ENCODE data around the gene M6PR.

The M6PR gene

GRCh38 chr12:8980137-8980536 is 30.7 kb upstream of the M6PR start:
- no peak overlapping the region for H3K4me3 ChIP-seq (ENCODE audit: low read depth, low read length)
- no peak overlapping the region for H3K9ac ChIP-seq (ENCODE audit: low read length)
- no peaks in the 10 kb centered on the region for H3K27me3 ChIP-seq (ENCODE audit: control insufficient read depth, insufficient read depth, low read length)
- H3K9me3 ChIP-seq (ENCODE audit: control insufficient read depth, insufficient read depth, low read depth, low read length), result no peaks in the 10 kb centered on the region
- H3K4me1 ChIP-seq (ENCODE audit: control insufficient read depth, insufficient read depth, low read length), result no peaks in the 10 kb centered on the region
- no peaks in the 10 kb centered on the region for H3K36me3 ChIP-seq (ENCODE audit: control insufficient read depth, insufficient read depth, low read length)
- no peak overlapping the region for H3K27ac ChIP-seq (ENCODE audit: low read depth, low read length)

- H3K27ac ChIP-seq (ENCODE audit: low read depth, low read length), result no peak overlapping the region
Measured at GRCh38 chr12:8970432-8970831, 21.0 kb upstream of the M6PR start.

GRCh38 chr12:8969861-8970411 is 20.5 kb upstream of the M6PR start:
- peaks cover 19% of the 10 kb centered on the region for H3K9me3 ChIP-seq (ENCODE audit: control insufficient read depth, insufficient read depth, low read depth, low read length)
- no peak overlapping the region for H3K4me3 ChIP-seq (ENCODE audit: low read depth, low read length)
- no peaks in the 10 kb centered on the region for H3K27me3 ChIP-seq (ENCODE audit: control insufficient read depth, insufficient read depth, low read length)
- no peak overlapping the region for H3K27ac ChIP-seq (ENCODE audit: low read depth, low read length)
- H3K4me1 ChIP-seq (ENCODE audit: control insufficient read depth, insufficient read depth, low read length), result no peaks in the 10 kb centered on the region
- no peak overlapping the region for H3K9ac ChIP-seq (ENCODE audit: low read length)
- no peaks in the 10 kb centered on the region for H3K36me3 ChIP-seq (ENCODE audit: control insufficient read depth, insufficient read depth, low read length)

More at GRCh38 chr12:8970432-8970831, 21.0 kb upstream of the M6PR start:
- Histone ChIP-seq H3K9me3 (ENCODE audit: control insufficient read depth, insufficient read depth, low read depth, low read length) (peaks cover 19% of the 10 kb centered on the region), H3K36me3 (ENCODE audit: control insufficient read depth, insufficient read depth, low read length) (no peaks in the 10 kb centered on the region), H3K9ac (ENCODE audit: low read length) (no peak overlapping the region), H3K4me1 (ENCODE audit: control insufficient read depth, insufficient read depth, low read length) (no peaks in the 10 kb centered on the region), H3K4me3 (ENCODE audit: low read depth, low read length) (no peak overlapping the region), H3K27me3 (ENCODE audit: control insufficient read depth, insufficient read depth, low read length) (no peaks in the 10 kb centered on the region)

GRCh38 chr12:8968761-8969160 is 19.3 kb upstream of the M6PR start:
- no peaks in the 10 kb centered on the region for H3K27me3 ChIP-seq (ENCODE audit: control insufficient read depth, insufficient read depth, low read length)
- H3K9me3 ChIP-seq (ENCODE audit: control insufficient read depth, insufficient read depth, low read depth, low read length), result peaks cover 19% of the 10 kb centered on the region
- no peak overlapping the region for H3K9ac ChIP-seq (ENCODE audit: low read length)
- H3K4me1 ChIP-seq (ENCODE audit: control insufficient read depth, insufficient read depth, low read length), result no peaks in the 10 kb centered on the region
- H3K36me3 ChIP-seq (ENCODE audit: control insufficient read depth, insufficient read depth, low read length), result no peaks in the 10 kb centered on the region
- no peak overlapping the region for H3K27ac ChIP-seq (ENCODE audit: low read depth, low read length)
- no peak overlapping the region for H3K4me3 ChIP-seq (ENCODE audit: low read depth, low read length)

GRCh38 chr12:8960176-8960575 is 10.7 kb upstream of the M6PR start:
- Histone ChIP-seq H3K9me3 (ENCODE audit: control insufficient read depth, insufficient read depth, low read depth, low read length) (peaks cover 6% of the 10 kb centered on the region), H3K9ac (ENCODE audit: low read length) (no peak overlapping the region), H3K4me1 (ENCODE audit: control insufficient read depth, insufficient read depth, low read length) (no peaks in the 10 kb centered on the region), H3K4me3 (ENCODE audit: low read depth, low read length) (no peak overlapping the region), H3K27ac (ENCODE audit: low read depth, low read length) (no peak overlapping the region), H3K27me3 (ENCODE audit: control insufficient read depth, insufficient read depth, low read length) (no peaks in the 10 kb centered on the region), H3K36me3 (ENCODE audit: control insufficient read depth, insufficient read depth, low read length) (peaks cover 2% of the 10 kb centered on the region; the same call in 1 of the 2 replicates)

- Histone ChIP-seq H3K36me3 (ENCODE audit: control insufficient read depth, insufficient read depth, low read length) (peaks cover 6% of the 10 kb centered on the region; the same call in 1 of the 2 replicates), H3K9ac (ENCODE audit: low read length) (no peak overlapping the region)
Measured at GRCh38 chr12:8958066-8958465, 8.6 kb upstream of the M6PR start.

GRCh38 chr12:8957561-8957960 is 8.1 kb upstream of the M6PR start:
- no peak overlapping the region for H3K4me3 ChIP-seq (ENCODE audit: low read depth, low read length)
- H3K9ac ChIP-seq (ENCODE audit: low read length), result no peak overlapping the region
- no peak overlapping the region for H3K27ac ChIP-seq (ENCODE audit: low read depth, low read length)
- peaks cover 6% of the 10 kb centered on the region; the same call in 1 of the 2 replicates for H3K36me3 ChIP-seq (ENCODE audit: control insufficient read depth, insufficient read depth, low read length)
- H3K9me3 ChIP-seq (ENCODE audit: control insufficient read depth, insufficient read depth, low read depth, low read length), result peaks cover 20% of the 10 kb centered on the region
- no peaks in the 10 kb centered on the region for H3K27me3 ChIP-seq (ENCODE audit: control insufficient read depth, insufficient read depth, low read length)
- no peaks in the 10 kb centered on the region for H3K4me1 ChIP-seq (ENCODE audit: control insufficient read depth, insufficient read depth, low read length)

More at GRCh38 chr12:8958066-8958465, 8.6 kb upstream of the M6PR start:
- Histone ChIP-seq H3K9me3 (ENCODE audit: control insufficient read depth, insufficient read depth, low read depth, low read length) (peaks cover 15% of the 10 kb centered on the region), H3K27ac (ENCODE audit: low read depth, low read length) (no peak overlapping the region), H3K4me3 (ENCODE audit: low read depth, low read length) (no peak overlapping the region), H3K27me3 (ENCODE audit: control insufficient read depth, insufficient read depth, low read length) (no peaks in the 10 kb centered on the region), H3K4me1 (ENCODE audit: control insufficient read depth, insufficient read depth, low read length) (no peaks in the 10 kb centered on the region)

- Histone ChIP-seq H3K4me3 (ENCODE audit: low read depth, low read length) (no peak overlapping the region), H3K9ac (ENCODE audit: low read length) (no peak overlapping the region), H3K27me3 (ENCODE audit: control insufficient read depth, insufficient read depth, low read length) (no peaks in the 10 kb centered on the region), H3K4me1 (ENCODE audit: control insufficient read depth, insufficient read depth, low read length) (no peaks in the 10 kb centered on the region), H3K27ac (ENCODE audit: low read depth, low read length) (no peak overlapping the region), H3K36me3 (ENCODE audit: control insufficient read depth, insufficient read depth, low read length) (peaks cover 6% of the 10 kb centered on the region; the same call in 1 of the 2 replicates), H3K9me3 (ENCODE audit: control insufficient read depth, insufficient read depth, low read depth, low read length) (peaks cover 21% of the 10 kb centered on the region)
Measured at GRCh38 chr12:8956772-8957171, 7.3 kb upstream of the M6PR start.

- Histone ChIP-seq H3K27me3 (ENCODE audit: control insufficient read depth, insufficient read depth, low read length) (no peaks in the 10 kb centered on the region), H3K4me1 (ENCODE audit: control insufficient read depth, insufficient read depth, low read length) (no peaks in the 10 kb centered on the region), H3K9ac (ENCODE audit: low read length) (no peak overlapping the region), H3K4me3 (ENCODE audit: low read depth, low read length) (no peak overlapping the region), H3K9me3 (ENCODE audit: control insufficient read depth, insufficient read depth, low read depth, low read length) (peaks cover 21% of the 10 kb centered on the region), H3K27ac (ENCODE audit: low read depth, low read length) (no peak overlapping the region), H3K36me3 (ENCODE audit: control insufficient read depth, insufficient read depth, low read length) (peaks cover 6% of the 10 kb centered on the region; the same call in 1 of the 2 replicates)
Measured at GRCh38 chr12:8956073-8956472, 6.6 kb upstream of the M6PR start.

- Histone ChIP-seq H3K4me3 (ENCODE audit: low read depth, low read length) (no peak overlapping the region), H3K9me3 (ENCODE audit: control insufficient read depth, insufficient read depth, low read depth, low read length) (peaks cover 21% of the 10 kb centered on the region), H3K9ac (ENCODE audit: low read length) (no peak overlapping the region), H3K27ac (ENCODE audit: low read depth, low read length) (no peak overlapping the region), H3K4me1 (ENCODE audit: control insufficient read depth, insufficient read depth, low read length) (peaks cover 3% of the 10 kb centered on the region; the same call in 1 of the 2 replicates), H3K36me3 (ENCODE audit: control insufficient read depth, insufficient read depth, low read length) (peaks cover 6% of the 10 kb centered on the region; the same call in 1 of the 2 replicates), H3K27me3 (ENCODE audit: control insufficient read depth, insufficient read depth, low read length) (no peaks in the 10 kb centered on the region)
Measured at GRCh38 chr12:8953773-8954402, 4.4 kb upstream of the M6PR start.

GRCh38 chr12:8951744-8952143 is 2.3 kb upstream of the M6PR start:
- no peak overlapping the region for H3K27ac ChIP-seq (ENCODE audit: low read depth, low read length)
- H3K27me3 ChIP-seq (ENCODE audit: control insufficient read depth, insufficient read depth, low read length), result no peaks in the 10 kb centered on the region
- peaks cover 5% of the 10 kb centered on the region; the same call in 1 of the 2 replicates for H3K36me3 ChIP-seq (ENCODE audit: control insufficient read depth, insufficient read depth, low read length)
- peaks cover 21% of the 10 kb centered on the region for H3K9me3 ChIP-seq (ENCODE audit: control insufficient read depth, insufficient read depth, low read depth, low read length)
- H3K4me1 ChIP-seq (ENCODE audit: control insufficient read depth, insufficient read depth, low read length), result peaks cover 12% of the 10 kb centered on the region; the same call in 1 of the 2 replicates
- no peak overlapping the region for H3K9ac ChIP-seq (ENCODE audit: low read length)
- H3K4me3 ChIP-seq (ENCODE audit: low read depth, low read length), result no peak overlapping the region

Measured in HUES6 (cell line).